Mesothelial cell of epicardium (in vitro differentiated cells): ENCODE data around the gene KCNJ10. TPM values are rescaled to one million over a fixed set of nuclear protein-coding genes. Genes with fewer than 3 reads are reported as not detected.

Experiments
- DNase-seq, 2 experiments: peaks; one replicate each; pipeline ENCODE4 v3.0.0; 2021; ENCODE audit warnings: low spot score in 2 of 2; ENCODE audit not compliant: unreplicated experiment in 2 of 2
- H3K27ac Mint-ChIP-seq: 2 replicates; pipeline ENCODE4 v1.8.0; 2021; ENCODE audit warnings: mixed read lengths
- H3K27me3 Mint-ChIP-seq: 2 replicates; pipeline ENCODE4 v1.8.0; 2021; ENCODE audit warnings: low read depth, mixed read lengths
- H3K36me3 Mint-ChIP-seq: 2 replicates; pipeline ENCODE4 v1.8.0; 2021; ENCODE audit warnings: mixed read lengths
- H3K4me1 Mint-ChIP-seq: 2 replicates; pipeline ENCODE4 v1.8.0; 2021; ENCODE audit warnings: mixed read lengths
- H3K4me3 Mint-ChIP-seq: 2 replicates; pipeline ENCODE4 v1.8.0; 2021; ENCODE audit warnings: mild to moderate bottlenecking, moderate library complexity, mixed read lengths
- H3K9me3 Mint-ChIP-seq: 2 replicates; pipeline ENCODE4 v1.8.0; 2021; ENCODE audit warnings: mixed read lengths
- total RNA-seq: library from RNA; stranded (reverse); gene quantifications from 3 replicates; pipeline ENCODE4 v1.2.1, GENCODE V29; 2021
- TF ChIP-seq, protein P1 (sequence below): fragments of 200-600 bp; sonication (generic); IDR thresholded peaks from one replicate; pipeline ENCODE4 v1.5.0; 2021; ENCODE audit warnings: antibody characterized with exemption; ENCODE audit not compliant: unreplicated experiment

Gene KCNJ10
- total RNA-seq, 1 donor from 2014 or later: 0.27 TPM

DNA sequence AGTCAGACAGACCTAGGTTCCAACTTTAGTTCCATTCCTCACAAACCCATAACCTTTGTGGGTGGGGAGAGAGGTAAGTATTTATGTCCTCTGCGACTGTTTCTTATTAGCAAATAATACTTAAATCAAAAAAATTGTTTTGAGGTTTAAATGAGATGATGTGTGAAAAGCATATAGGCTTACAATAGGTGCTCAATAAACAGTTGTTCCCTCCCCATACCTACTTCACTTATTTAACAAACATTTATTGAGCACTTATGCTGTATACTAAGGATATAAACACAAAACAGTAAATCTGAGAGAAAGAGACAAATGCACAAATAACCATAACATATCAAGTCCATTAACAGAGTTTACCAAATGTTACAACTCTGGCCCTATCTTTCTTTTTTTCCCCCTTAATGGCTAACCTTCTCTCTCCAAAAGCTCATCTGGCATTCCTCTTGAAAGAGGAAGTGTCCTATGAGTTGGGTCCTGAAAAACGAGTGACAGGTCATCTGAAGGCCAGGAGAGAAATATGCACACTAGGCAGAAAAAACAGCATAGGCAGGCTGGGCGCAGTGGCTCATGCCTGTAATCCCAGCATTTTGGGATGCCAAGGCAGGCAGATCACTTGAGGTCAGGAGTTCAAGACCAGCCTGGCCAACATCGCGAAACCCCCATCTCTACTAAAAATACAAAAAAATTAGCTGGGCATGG lies 48.4 kb downstream of the KCNJ10 start:
- H3K9me3 Mint-ChIP-seq: no peaks in the 10 kb centered on the region
- TF ChIP-seq, protein P1, sequence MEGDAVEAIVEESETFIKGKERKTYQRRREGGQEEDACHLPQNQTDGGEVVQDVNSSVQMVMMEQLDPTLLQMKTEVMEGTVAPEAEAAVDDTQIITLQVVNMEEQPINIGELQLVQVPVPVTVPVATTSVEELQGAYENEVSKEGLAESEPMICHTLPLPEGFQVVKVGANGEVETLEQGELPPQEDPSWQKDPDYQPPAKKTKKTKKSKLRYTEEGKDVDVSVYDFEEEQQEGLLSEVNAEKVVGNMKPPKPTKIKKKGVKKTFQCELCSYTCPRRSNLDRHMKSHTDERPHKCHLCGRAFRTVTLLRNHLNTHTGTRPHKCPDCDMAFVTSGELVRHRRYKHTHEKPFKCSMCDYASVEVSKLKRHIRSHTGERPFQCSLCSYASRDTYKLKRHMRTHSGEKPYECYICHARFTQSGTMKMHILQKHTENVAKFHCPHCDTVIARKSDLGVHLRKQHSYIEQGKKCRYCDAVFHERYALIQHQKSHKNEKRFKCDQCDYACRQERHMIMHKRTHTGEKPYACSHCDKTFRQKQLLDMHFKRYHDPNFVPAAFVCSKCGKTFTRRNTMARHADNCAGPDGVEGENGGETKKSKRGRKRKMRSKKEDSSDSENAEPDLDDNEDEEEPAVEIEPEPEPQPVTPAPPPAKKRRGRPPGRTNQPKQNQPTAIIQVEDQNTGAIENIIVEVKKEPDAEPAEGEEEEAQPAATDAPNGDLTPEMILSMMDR: no peak
- H3K36me3 Mint-ChIP-seq: no peaks in the 10 kb centered on the region
- H3K4me1 Mint-ChIP-seq: peaks cover 66% of the 10 kb centered on the region
- no peaks in the 10 kb centered on the region for H3K27me3 Mint-ChIP-seq
- no peak for DNase-seq
- H3K4me3 Mint-ChIP-seq: no peak overlapping the region
- peak overlapping the region; percentile 79 for H3K27ac Mint-ChIP-seq

DNA sequence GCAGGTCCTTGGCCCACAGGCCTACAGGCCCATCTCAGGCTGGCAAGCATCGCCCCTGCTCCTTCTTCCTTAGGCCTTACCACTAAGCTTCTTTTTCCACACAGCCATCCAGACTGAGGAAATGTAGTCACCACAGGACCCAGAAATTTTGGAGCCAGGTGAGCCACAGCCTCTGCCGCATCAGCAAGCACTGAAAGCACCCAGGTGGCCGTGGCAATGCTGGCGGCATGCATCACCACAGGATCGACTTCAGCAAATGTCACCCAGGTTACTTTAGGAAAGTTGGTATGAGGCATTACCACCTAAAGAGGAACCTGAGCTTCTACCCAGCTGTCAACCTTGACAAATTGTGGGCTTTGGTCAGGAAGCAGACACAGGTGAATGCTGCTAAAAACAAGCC lies 49.8 kb downstream of the KCNJ10 start:
- no peak overlapping the region for H3K4me3 Mint-ChIP-seq
- no peaks in the 10 kb centered on the region for H3K9me3 Mint-ChIP-seq
- H3K36me3 Mint-ChIP-seq: no peaks in the 10 kb centered on the region
- H3K27me3 Mint-ChIP-seq: no peaks in the 10 kb centered on the region
- TF ChIP-seq, protein P1: no peak
- H3K27ac Mint-ChIP-seq: no peak overlapping the region
- H3K4me1 Mint-ChIP-seq: peaks cover 59% of the 10 kb centered on the region
- DNase-seq: no peak

DNA sequence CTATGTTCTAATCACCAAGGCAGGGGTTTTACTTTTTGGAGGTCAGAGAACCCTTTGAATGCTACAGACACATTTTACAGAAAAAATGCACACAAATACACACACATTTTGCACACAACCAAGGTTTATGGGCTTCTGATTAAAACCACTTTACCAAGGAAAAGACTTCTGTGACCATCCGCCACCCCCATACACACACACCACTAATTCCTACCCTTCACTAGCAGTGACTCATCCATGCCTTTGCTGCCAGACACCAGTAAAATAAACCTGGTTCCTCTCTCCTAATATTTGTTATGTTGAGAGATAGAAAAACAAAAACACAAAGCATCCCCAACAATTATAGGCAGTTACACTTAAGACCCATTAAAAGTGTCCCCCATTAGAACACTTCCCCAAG lies 51.1 kb downstream of the KCNJ10 start:
- Mint-ChIP-seq H3K9me3 (no peaks in the 10 kb centered on the region), H3K36me3 (no peaks in the 10 kb centered on the region), H3K4me1 (peaks cover 48% of the 10 kb centered on the region), H3K4me3 (no peak overlapping the region), H3K27me3 (no peaks in the 10 kb centered on the region), H3K27ac (peak overlapping the region; percentile 21)
- DNase-seq: no peak
- TF ChIP-seq, protein P1: no peak

DNA sequence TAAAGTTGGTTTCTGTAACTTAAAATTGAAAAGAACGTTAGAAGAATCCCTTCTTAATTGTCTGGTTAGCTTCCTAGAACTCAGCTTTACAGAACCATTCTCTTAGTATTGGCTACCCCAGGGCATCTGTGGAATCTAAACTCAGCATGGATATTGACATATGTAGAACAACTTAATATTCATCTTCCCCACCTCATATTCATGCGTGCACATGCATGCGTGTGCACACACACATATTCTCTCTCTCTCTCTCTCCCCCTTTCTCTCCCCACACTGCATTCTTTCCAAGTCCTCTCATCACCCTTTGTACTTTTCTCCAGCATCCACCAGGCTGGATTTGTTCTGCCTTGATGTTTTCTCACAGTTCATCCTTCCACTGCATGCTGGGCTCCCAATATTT lies 51.6 kb downstream of the KCNJ10 start:
- Mint-ChIP-seq H3K36me3 (no peaks in the 10 kb centered on the region), H3K9me3 (no peaks in the 10 kb centered on the region), H3K27me3 (no peaks in the 10 kb centered on the region), H3K27ac (no peak overlapping the region), H3K4me1 (peaks cover 45% of the 10 kb centered on the region), H3K4me3 (no peak overlapping the region)
- TF ChIP-seq, protein P1: no peak
- DNase-seq: no peak

DNA sequence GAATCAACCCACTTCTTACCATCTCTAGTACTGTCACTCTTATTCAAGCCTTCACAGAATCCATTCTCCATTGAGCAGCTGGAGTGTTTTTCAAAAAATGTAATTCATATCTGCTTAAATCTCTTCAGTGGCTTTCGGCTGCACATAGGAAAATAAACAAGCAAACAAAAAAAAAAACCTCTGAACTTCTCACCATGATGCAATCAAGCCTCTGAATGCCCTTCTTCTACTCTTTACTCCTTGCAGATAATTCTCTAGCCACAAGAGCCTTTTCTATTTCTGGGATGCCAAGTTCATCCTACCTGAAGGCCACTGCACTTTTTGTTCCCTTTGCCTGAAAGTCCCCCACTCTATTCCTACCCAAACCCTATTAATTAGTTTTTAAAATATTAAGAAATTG lies 52.4 kb downstream of the KCNJ10 start:
- no peak overlapping the region for H3K27ac Mint-ChIP-seq

More for the DNA sequence above, 52.4 kb downstream of the KCNJ10 start:
- H3K27me3 Mint-ChIP-seq: no peaks in the 10 kb centered on the region
- H3K4me3 Mint-ChIP-seq: no peak overlapping the region
- H3K9me3 Mint-ChIP-seq: no peaks in the 10 kb centered on the region
- H3K4me1 Mint-ChIP-seq: peaks cover 38% of the 10 kb centered on the region
- TF ChIP-seq, protein P1: no peak
- no peak for DNase-seq
- H3K36me3 Mint-ChIP-seq: no peaks in the 10 kb centered on the region
